NK-92 (cell line): ENCODE results near the gene RBP2.

Source experiments
- DNase-seq: peaks from one replicate; lab custom pipeline; 2025; ENCODE audit not compliant: unreplicated experiment; lab: John Stamatoyannopoulos, UW

RBP2 gene

DNA sequence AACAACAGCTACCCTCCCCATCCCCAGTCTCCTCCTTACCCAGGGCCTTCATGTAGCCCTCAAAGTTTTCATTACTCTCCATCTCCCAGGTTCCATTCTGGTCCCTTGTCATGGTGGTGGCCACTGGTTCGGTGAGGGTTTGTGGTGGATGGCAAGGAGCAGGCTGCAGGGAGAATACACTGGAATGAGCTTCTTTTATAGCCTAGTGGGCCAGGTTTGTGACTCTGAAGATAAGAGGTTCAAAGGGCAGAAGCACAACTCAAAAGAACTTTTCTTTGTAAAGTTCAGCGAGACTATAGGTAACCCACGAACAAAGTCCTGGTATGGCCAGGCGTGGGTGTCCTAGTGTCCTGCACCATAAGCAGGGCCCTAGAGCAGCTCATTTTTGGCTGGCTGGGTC, at the start of gene RBP2:
RBP2 (minus strand) TSS at position 169 of the 400 bp plus-strand sequence; CDS start at position 112, 57 bp downstream.
- no peak for DNase-seq

DNA sequence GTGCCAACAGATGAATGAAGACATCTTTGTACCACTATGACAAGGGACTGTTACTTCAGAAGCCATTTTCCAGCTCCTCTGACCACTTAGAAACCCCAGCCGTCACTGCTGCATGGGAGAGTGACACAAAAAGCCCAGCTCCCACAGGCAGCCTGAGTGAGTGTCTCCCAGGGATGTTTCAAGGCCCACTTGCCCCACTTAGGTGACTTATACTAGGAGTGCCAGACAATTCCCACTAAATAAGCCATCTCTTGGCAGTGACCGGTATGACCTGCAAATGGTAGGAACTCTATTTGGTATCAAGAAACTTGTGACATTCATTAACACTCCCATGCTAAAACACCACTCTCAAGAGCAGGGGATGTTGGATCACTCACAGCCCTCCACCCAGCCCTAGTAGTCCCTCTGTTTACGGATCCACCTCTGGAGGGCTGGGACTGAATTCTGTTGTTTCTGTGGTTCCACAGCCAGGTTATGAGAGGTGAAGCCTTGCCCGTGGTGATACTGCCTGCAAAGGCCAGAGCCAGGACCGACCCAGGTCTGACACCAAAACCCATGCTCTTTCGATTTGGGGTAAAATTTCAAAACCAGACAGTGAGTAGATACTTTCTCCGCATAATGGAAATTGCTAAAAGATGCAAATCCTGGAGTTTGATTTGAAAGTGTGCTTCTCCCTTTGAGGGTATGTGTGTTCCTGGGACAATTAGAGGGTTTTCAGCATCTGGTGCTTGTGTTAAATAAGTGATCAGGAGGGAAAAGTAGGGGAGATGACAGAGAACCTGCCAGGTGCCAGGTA, 48.7 kb upstream of the RBP2 start:
- no peak for DNase-seq

DNA sequence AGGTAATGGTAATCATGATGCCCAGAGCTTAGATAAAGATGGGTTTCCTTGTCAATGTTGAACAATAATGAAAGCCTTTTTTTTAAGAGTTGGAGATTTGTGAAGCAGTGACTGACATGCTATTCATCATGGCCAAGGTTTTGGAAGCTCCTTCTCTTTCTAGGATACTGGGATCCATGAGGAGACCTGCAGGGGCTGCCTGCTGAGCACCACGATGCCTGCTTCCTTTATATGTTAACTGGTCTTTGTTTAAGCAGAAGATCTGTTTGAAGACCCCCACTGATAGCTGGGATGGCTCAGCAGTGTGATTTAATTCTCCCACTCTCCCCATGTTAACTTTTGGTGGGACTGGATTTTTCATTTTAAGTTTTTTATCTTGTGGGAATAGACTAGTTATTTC, 47.4 kb upstream of the RBP2 start:
- no peak for DNase-seq

DNA sequence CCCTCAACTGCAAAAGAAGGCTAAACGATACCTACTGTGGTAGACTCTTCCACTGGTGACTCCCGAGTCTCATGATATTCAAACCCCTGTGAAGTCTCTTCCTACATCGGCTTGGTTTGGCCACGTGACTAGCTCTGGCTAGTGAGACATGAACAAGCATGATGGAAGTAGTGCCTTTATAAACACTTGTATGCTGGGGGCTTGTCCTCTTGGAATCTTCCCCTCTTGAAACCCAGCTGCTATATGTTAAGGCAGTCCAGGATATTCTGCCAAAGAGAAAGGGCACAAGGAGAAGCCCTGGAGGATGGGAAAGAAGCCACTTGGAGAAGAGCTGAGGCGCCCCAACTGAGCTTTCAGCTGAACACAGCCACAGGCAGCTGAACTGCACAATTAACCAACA, 46.9 kb upstream of the RBP2 start:
- no peak for DNase-seq

DNA sequence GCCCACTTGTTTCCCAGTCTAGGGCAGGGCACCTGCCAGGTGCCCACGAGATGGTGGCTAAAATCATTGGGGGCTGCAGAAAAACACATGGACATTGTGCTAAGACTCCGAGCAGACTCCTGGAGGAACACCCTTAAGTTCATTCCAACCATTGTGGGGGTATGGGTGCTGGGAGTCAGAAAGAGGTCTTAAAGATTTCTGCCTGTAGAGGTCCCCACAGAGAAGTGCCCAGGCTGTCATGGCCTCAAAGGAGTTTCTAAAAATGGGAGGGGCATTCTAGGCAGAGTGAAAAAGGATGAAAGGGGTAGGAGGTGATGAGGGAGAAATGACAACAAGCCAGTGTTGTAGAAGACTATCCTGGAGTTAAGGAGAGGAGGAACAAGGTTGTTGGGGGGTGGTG, 46.1 kb upstream of the RBP2 start:
- no peak for DNase-seq

DNA sequence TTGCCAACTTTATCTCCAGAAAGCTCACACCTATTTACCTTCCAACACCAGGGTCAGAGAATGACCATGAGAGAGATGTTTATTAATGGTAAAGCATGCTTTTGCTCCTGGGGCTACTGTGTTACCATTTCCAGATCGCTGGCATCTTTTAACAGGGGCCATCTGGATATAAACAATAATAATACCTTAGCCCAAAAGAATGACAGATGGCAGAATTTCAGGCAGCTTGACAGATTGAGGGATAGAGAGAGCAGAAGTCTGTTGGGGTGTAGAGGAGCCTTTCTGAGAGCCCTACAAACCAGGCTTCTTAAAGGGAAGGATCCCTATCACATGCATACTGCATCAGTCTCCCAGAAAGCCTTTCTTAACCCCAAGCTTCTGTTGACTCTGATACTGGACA, 45.5 kb upstream of the RBP2 start:
- DNase-seq, result no peak

DNA sequence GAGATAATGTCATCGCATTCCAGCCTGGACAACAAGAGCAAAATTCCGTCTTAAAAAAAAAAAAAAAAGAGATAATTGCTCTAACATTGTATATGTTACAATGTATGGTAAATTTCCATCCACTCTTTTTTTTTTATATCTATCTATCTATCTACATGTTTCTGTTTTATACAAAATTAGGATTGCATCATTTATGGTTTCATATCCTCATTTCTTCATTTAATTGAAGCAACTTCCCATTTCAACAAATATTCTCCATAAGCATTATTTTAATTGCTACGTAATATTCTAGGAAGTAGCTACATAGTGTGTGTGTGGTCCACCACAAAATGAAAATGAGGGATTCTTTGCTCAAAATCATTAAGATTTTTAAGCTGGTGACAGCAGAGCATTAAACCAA, 44.8 kb upstream of the RBP2 start:
- DNase-seq, result no peak

DNA sequence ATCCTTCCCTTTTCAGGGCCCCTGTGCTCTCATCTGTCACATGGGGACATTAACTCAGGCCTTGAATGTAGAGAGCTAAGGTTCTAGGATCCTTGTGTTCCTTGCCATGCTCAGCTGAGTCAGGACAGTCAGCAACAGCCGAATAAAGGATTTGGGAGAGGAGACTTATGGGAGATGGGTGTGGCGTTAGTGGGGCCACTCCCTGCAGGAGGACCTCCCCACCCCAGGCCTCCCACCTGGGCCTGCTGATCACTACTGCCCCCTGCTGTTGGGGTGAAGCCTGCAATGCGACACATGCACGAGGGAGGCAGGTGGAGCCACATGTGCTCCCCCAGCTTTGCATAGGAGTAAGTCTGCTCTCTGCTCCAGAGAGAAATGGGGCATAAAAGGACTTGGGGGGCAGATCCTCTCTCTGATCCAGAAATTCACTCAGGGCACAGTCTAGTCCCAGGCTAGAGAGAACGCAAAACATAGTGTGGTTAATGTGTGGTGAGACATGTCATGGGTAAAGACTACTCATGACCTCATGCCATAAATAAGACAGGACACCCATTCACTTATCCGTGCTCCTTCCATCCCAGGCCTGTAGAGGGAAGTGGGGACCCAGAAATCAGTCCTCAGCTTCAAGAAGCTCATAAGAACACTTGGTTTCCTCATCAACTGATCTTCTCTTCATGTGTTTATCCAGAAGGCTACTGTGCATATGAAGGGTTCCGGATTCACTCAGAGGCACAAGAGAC, 43.9 kb upstream of the RBP2 start:
- DNase-seq, result no peak

DNA sequence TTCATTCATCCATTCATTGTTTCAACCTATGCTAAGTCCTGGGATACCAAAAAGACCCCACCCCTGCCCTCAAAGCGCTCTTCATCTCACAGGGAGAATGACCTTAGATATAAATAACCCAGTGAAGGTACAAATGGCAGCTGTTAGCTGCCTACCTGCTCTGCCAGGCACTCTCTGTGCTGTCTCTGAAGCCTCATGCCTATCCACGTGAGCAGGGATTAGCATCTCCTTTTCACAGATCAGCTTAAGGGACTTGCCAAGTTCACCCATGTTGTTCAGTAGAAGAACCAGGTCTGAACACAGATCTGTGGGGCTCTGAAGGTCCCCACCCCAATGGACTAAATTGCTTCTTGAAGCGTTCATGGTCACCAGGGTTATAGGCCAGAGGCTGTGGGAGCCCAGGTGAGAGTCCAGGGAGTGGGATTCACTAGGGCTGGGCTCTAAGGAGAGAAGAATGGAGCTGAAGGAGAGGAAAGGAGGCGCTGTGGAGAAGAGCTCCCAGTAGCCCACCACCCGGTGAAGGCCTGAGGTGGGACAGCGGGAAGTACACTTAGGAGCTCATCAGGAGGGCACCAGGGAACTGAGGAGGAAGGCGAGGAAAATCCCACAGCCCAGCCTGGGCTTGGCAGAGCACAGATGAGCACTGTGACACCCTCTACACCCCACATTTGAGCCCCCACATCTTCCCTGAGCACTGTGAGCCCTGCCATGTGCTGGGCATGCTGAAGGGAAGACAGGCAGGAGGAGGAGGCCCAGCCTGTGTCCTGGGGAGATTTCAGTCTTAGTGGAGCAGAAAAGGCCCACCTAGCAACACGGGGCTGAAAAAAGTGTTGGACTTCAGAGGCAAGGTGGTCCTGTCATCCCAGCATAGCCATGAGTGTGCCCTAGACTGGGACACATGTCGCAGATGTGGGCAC, 42.9 kb upstream of the RBP2 start:
- no peak for DNase-seq

DNA sequence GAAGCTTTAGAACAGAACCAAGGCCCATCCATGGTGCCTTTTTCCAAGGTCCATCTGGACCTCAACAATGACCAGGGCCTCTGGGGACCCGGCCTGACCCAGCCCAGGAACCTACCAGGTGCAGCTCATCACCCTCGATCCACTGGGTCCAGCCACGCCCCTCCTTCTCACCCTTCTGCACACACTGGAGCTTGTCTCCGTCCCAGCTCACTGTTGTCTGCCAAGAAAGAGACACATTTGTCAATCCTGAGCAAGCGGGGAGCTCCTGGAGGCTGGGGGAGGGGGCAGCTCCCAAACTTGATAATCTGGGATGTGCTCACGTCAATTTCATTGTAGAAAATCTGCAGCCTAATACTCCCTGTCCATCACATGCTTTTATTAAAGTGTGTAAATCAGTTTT, 42.0 kb upstream of the RBP2 start:
- no peak for DNase-seq

DNA sequence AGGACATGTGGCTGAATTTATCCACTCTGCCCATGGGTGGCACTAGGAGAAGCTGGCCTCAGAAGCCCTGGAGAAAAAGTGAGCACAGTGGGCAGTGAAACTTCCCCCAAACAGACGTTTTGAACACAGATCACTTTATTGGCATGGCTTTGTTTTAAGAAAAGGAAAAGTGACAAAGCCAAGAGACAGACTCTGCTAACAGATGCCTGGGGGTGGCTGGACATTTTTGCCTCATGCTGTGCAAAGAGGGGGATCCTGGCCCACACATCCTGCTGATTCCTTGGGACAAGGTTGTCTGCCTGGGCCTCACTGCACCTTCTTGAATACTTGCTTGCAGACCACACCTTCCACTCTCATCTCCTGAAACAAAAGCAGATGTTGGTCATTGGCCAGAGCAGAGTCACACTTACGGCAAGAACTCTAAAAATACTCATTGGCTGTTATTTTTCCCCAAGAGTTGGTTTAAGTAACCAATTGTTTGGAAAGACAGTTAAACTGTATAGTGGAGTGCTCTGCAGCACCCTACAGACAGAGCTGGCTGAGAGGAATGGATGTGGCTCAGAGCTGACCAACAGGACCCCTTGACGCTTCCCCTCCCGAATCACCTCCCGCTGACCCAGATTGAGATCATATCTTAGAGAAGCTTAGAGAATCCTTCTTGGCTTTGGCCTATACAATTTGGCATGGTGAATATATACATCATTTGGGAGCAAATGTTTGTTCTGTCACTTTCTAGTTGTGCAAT, 41.2 kb upstream of the RBP2 start:
- no peak for DNase-seq

DNA sequence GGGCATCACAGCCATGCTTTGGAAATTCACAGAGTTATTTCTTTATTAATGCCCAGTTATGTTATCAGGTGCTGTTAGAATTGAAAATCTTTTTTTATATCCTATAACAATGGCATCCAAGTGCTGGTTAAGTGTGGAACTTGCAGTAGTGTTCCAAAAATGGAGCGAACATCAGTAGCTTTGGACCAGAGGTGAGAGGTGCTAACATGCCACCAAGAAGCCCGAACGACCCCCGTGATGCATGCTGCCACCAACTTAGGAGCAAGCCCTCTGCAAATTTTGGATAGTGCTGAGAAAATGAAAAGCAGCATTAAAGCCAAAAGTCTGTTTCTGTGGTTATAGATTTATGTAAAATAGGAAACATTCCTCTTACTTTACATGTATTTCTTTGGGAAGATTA, 38.4 kb upstream of the RBP2 start:
- no peak for DNase-seq

DNA sequence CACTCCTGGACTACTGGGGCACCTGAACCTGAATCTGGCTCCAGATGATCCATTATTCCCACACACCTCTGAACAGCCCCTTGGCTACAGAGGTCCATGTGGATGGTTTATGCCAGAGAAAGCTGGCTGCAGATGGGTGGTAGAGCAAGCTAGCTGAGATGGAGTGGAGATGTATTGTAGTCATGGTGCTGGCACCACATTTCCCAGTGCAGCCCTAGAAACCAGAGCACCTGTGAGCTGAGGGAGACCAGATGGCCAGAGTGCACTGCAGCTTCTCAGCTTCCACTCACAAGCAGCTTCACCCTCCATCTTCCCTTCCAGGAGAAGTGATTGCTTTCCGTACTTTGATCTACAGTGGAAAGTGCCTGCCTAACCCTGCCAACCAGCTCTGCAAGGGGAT, 33.3 kb upstream of the RBP2 start:
- DNase-seq, result no peak

DNA sequence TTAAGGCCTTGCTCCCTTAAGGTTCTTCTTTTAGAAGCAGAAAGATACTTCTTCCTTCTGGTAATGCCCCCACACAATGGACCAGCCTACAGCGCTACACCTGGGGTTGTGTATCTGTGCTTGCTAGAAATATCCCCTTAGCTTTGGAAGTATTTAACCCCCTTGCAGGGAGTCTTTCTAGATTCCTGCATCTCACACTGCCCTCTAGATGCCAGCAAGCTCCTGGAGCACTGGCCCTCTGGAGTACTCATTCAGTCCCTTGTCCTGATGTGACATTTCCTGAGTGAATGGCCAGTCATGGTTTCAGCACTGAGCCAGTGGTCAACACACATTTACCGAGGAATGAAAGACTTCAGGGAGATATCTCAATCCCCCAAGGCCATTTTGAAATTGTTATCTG, 30.4 kb upstream of the RBP2 start:
- DNase-seq, result no peak

DNA sequence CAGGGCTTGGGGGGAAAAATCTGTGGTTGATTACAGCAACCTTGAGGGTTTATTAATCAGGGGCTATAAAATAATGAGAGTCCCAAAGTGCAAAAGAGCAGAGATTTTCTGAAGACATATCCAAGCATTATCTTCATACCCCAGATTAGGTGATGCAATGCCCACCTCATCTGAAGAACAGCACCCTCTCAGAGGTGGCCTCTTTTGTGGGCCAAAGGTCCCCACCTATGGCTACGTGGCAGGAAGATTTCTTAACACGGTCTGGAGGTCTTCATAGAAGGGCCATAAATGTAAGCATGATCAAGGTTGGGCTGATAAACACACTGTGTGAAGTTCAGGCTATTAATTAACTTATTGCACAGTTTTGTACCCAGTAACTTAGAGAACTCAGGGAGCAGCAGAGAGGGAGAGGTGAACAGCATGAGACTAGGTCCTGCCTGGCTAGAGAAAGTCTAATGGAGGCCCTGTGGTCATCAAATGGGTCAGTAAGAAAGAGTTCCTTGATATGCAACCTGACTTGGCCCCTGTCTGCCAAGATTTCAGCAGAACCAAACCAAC, 29.6 kb upstream of the RBP2 start:
- no peak for DNase-seq

DNA sequence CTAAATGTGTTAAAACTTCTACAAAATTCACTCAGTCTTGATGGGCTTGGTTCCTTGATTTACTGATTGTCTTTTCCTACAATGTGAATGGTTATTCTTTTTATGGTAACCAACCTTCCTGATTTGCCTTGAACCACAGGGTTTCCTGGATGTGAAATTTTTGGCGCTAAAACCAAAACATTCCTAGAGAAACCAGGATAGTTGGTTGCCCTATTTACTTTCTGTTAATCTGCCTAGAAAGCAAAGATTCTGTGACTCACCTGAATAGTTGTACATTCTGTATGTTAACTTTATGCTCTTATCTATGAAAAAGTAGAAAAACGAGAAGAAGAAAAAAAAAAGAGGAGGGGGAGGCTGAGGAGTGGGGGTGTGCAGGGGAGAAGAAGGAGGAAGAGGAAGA, 23.2 kb upstream of the RBP2 start:
- DNase-seq, result no peak

DNA sequence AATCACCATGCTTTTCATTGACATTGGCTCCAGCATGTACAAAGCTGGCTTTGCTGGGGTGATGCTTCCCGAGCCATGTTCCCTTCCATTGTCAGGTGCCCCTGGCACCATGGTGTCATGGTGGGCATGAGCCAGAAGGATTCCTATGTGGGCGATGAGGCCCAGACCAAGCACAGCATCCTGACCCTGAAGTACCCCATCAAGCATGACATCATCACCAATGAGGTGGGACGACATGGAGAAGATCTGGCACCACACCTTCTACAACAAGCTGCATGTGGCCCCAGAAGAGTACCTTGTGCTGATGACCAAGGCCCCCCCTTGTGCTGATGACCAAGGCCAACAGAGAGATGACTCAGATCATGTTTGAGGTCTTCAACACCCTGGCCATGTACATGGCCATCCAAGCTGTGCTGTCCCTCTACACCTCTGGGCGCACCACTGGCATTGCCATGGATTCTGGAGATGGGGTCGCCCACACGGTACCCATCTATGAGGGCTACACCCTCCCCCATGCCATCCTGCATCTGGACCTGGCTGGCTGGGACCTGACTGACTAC, 17.6 kb upstream of the RBP2 start:
- no peak for DNase-seq

DNA sequence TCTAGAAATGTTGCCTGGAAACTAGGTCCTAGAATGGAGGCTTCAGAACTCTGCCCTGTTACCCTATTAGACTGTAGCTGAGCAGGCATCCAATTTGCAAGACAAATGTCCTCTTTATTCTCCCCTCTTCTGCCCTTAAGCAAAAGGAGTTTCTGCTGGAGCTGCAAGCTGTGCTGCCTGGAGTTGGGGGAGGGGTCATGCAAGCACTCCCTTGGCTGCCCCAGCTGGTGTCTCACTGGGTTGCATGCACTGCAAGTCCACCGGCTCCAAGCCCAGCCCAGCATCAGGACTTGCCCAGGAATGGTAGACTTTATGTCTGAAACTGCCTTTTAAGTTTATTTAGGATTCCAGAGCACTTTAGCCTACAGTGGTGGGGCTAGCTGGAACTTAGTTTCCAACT, 15.7 kb upstream of the RBP2 start:
- no peak for DNase-seq

DNA sequence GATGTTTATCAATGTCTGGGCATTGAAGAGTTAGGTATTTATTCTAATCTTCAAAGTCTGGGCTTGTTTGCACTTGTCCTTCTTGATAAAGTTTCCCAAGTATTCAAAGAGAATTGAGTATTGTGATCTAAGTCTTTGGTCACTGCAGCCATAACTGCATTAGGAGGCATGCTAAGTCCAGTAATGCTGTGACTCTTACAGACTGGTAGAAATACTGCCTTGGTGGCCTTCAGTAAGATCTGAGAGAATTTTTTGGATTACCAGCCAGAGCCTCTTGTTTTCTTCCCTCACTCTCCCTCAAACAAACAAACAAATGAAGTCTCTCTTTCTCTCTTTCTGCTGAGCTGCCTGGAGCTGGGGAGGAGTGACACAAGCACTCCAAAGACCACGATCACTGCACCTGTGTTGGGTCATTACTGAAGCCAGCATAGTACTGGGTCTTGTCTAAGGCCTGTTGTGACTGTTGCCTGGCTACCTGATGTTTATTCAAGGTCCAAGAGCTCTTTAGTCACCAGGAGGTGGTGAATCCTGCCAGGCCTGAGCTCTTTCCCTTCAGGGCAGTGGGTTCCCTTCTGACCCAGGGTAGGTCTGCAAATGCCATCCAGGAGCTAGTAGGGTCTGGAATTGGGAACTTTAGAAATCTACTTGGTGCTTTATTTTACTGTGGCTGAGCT, 14.8 kb upstream of the RBP2 start:
- DNase-seq, result no peak

DNA sequence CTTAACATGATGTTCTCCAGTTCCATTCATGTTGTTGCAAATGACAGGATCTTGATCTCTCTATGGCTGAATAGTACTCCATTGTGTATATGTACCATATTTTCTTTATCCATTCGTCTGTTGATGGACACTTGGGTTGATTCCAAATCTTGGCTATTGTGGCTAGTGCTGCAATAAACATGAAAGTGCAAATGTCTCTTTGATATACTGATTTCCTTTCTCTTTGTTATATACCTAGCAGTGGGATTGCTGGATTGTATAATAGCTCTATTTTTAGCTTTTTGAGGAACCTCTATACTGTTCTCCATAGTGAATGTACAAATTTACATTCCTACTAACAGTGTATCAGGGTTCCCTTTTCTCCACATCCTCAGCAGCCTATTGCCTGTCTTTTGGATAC, 5.9 kb upstream of the RBP2 start:
- no peak for DNase-seq
